K562 (cell line): ENCODE data around the gene ADAT3. TPM values are rescaled to one million over a fixed set of nuclear protein-coding genes. Genes with fewer than 3 reads are reported as not detected.

Experiments used
- ATAC-seq: fragments of 200-7000 bp; cut with Tn5 transposase; 3 replicates; pipeline ENCODE4 v1.9.1; 2020; ENCODE audit warnings: moderate library complexity
- BruUV-seq: library from RNA; stranded (reverse); fragments of 400-500 nt; replicated peaks from 2 replicates; lab custom pipeline; 2021; lab: Mats Ljungman, UMichigan
- CTCF ChIA-PET: fragments of 300-600 bp; formaldehyde crosslinking; extraction: SDS; loops from one replicate; lab custom pipeline; 2021; ENCODE audit warnings: low intra/inter-chr PET ratio; lab: Yijun Ruan, JAX
- POLR2A ChIA-PET: fragments of 300-600, 350-650 bp; sonication (Branson Sonifier 250); formaldehyde crosslinking; extraction: SDS; loops from one replicate; lab custom pipeline; 2021; ENCODE audit warnings: antibody characterized with exemption, inconsistent platforms; lab: Yijun Ruan, JAX
- DNase-seq, 4 experiments: peaks; one replicate each; pipeline versions ENCODE4 v3.0.0 to v3.0.0-alpha.2; 2011 to 2018; ENCODE audit warnings: low spot score in 3 of 4, mixed read lengths in 3 of 4; ENCODE audit errors: extremely low read depth in 1 of 4
- FAIRE-seq: peaks from 2 replicates; lab custom pipeline; 2011; peaks lifted over from hg19 to GRCh38; lab: Jason Lieb, UNC
- H2AFZ ChIP-seq: 2 replicates; pipeline ENCODE4 v1.6.0; 2011; ENCODE audit warnings: low read depth, low read length, control low read depth, inconsistent platforms
- H3K27ac ChIP-seq: fragments of 200-600 bp; 3 replicates; pipeline ENCODE4 v1.8.0; 2011; ENCODE audit warnings: low read depth, mild to moderate bottlenecking, control low read depth, inconsistent platforms, low read length, moderate library complexity, mixed read lengths; ENCODE audit errors: extremely low read depth
- H3K27me3 ChIP-seq, 2 experiments: fragments of 300-600 bp in 1 of 2; 2 replicates in 1 of 2; 3 replicates in 1 of 2; pipeline versions ENCODE4 v1.6.0 to v1.8.0; 2011; ENCODE audit warnings: inconsistent platforms in 2 of 2, low read length in 2 of 2, mild to moderate bottlenecking in 1 of 2, mixed read lengths in 1 of 2, moderate library complexity in 1 of 2; ENCODE audit not compliant: control insufficient read depth in 2 of 2, insufficient read depth in 2 of 2
- H3K36me3 ChIP-seq: fragments of 300-600 bp; 3 replicates; pipeline ENCODE4 v1.8.0; 2011; ENCODE audit warnings: mild to moderate bottlenecking, low read length, inconsistent platforms; ENCODE audit not compliant: control insufficient read depth, insufficient read depth
- H3K4me1 ChIP-seq, 2 experiments: fragments of 200-600 bp in 1 of 2; replicated peaks in 1 of 2; 2 replicates in 1 of 2; 3 replicates in 1 of 2; pipeline versions ENCODE4 v1.5.1 to v1.8.0; 2011; ENCODE audit warnings: inconsistent platforms in 2 of 2, low read length in 2 of 2, mild to moderate bottlenecking in 1 of 2, mixed read lengths in 1 of 2, moderate library complexity in 1 of 2; ENCODE audit not compliant: control insufficient read depth in 2 of 2, insufficient read depth in 2 of 2
- H3K4me2 ChIP-seq: 2 replicates; pipeline ENCODE4 v1.6.1; 2011; ENCODE audit warnings: low read length, control low read depth, inconsistent platforms, mixed read lengths; ENCODE audit not compliant: insufficient read depth
- H3K4me3 ChIP-seq: fragments of 200-600 bp; sonication (generic), shearing (Covaris generic); 2 replicates; pipeline ENCODE4 v1.5.1; 2016; ENCODE audit warnings: control low read depth, inconsistent platforms
- H3K79me2 ChIP-seq: fragments of 200-600 bp; 3 replicates; pipeline ENCODE4 v1.8.0; 2011; ENCODE audit warnings: low read length, inconsistent platforms; ENCODE audit not compliant: control insufficient read depth, insufficient read depth
- H3K9ac ChIP-seq, 2 experiments: 2 replicates each; pipeline versions ENCODE4 v1.6.0 to v1.6.1; 2011; ENCODE audit warnings: low read depth in 2 of 2, low read length in 2 of 2, control low read depth in 1 of 2, inconsistent platforms in 1 of 2, mild to moderate bottlenecking in 1 of 2, mixed read lengths in 1 of 2; ENCODE audit not compliant: insufficient read depth in 1 of 2
- H3K9me1 ChIP-seq: one replicate; pipeline ENCODE4 v1.6.0; 2011; ENCODE audit warnings: inconsistent platforms, mild to moderate bottlenecking, low read length, moderate library complexity; ENCODE audit not compliant: control insufficient read depth, insufficient read depth
- H3K9me3 ChIP-seq: replicated peaks from 2 replicates; pipeline ENCODE4 v1.5.1; 2011; ENCODE audit warnings: low read depth, low read length, inconsistent platforms; ENCODE audit not compliant: control insufficient read depth, insufficient read depth
- H4K20me1 ChIP-seq: replicated peaks from 2 replicates; pipeline ENCODE4 v1.6.1; 2011; ENCODE audit warnings: low read length, inconsistent platforms, mixed read lengths; ENCODE audit not compliant: control insufficient read depth, insufficient read depth
- BRCA1 ChIP-seq, 2 experiments: fragments of 450-650 bp in 1 of 2; sonication (generic) in 1 of 2; formaldehyde crosslinking in 1 of 2; IDR thresholded peaks; 2 replicates each; pipeline versions ENCODE4 v1.5.0 to v1.6.1; 2017 to 2020; ENCODE audit warnings: mild to moderate bottlenecking in 1 of 2, missing genetic modification reagents in 1 of 2
- CREB1 ChIP-seq, 2 experiments: sonication (generic) in 1 of 2; formaldehyde crosslinking in 1 of 2; IDR thresholded peaks; 2 replicates each; pipeline versions ENCODE4 v1.6.1 to v1.8.0; 2012 to 2022; ENCODE audit warnings: inconsistent platforms in 1 of 2, mild to moderate bottlenecking in 1 of 2, missing genetic modification reagents in 1 of 2, moderate library complexity in 1 of 2
- NCOA2 ChIP-seq, 2 experiments: fragments of 450-650 bp; IDR thresholded peaks; 2 replicates each; pipeline ENCODE4 v1.6.1; 2018; ENCODE audit warnings: mild to moderate bottlenecking in 2 of 2, moderate library complexity in 1 of 2; ENCODE audit not compliant: partially characterized antibody in 2 of 2
- SMAD4 ChIP-seq: fragments of 250-450 bp; sonication (Bioruptor Pico); conservative IDR thresholded peaks from 2 replicates; pipeline ENCODE4 v1.8.0; 2021; ENCODE audit warnings: inconsistent platforms, mild to moderate bottlenecking, moderate library complexity
- TCF7L2 ChIP-seq: fragments of 150-350 bp; IDR thresholded peaks from 2 replicates; pipeline ENCODE4 v1.6.1; 2016; ENCODE audit warnings: low read depth, mild to moderate bottlenecking, low read length, moderate library complexity
- WGBS: fragments of 100-300 bp; shearing (Covaris generic); methylation state at CpG from one replicate; pipeline ENCODE4 v1.1.6; 2016; ENCODE audit warnings: low coverage, mixed read lengths; ENCODE audit not compliant: insufficient coverage; ENCODE audit errors: missing lambda C conversion rate; 5-methylcytosine and 5-hydroxymethylcytosine counted together
- in situ Hi-C: fragments of 300-500 bp; cut with MboI; formaldehyde crosslinking; loops from 4 replicates; pipeline ENCODE4 v1.15.0; 2018; ENCODE audit warnings: inconsistent platforms, mixed read lengths
- intact Hi-C: fragments of 100-400 bp; cut with micrococcal nuclease; formaldehyde crosslinking; loops from 2 replicates; pipeline ENCODE4 v1.14.2; 2022
- polyA plus RNA-seq, 8 experiments: library from polyadenylated mRNA; depleted of rRNA in 4 of 8; stranded (reverse) in 5 of 8; unstranded in 3 of 8; fragments of >200 nt; fragmentation: Nextera tagmentation in 2 of 8; fragmentation: Illumina TruSeq in 1 of 8; extraction: Ambion mirVana in 2 of 8; extraction: Trizol in 1 of 8; gene quantifications; 2 replicates each; pipeline versions ENCODE4 v1.2.1 to v1.2.3, GENCODE V29; 2011 to 2014; ENCODE audit warnings: inconsistent platforms in 1 of 8, missing spikeins in 1 of 8
- total RNA-seq, 7 experiments: library from RNA; depleted of rRNA in 6 of 7; stranded (reverse); fragments of >200 nt in 6 of 7; fragmentation: Illumina TruSeq in 2 of 7; extraction: Trizol in 2 of 7; gene quantifications; 2 replicates each; pipeline versions ENCODE4 v1.2.1 to v1.2.3, GENCODE V29; 2011 to 2021; ENCODE audit warnings: low replicate concordance in 1 of 7
- TF ChIP-seq, protein P1 (sequence below), 2 experiments: fragments of 450-650 bp; IDR thresholded peaks; 2 replicates each; pipeline ENCODE4 v1.6.1; 2018; ENCODE audit warnings: mild to moderate bottlenecking in 2 of 2, low read depth in 1 of 2; ENCODE audit not compliant: partially characterized antibody in 2 of 2
- TF ChIP-seq, protein P2 (sequence below): fragments of 450-650 bp; IDR thresholded peaks from 2 replicates; pipeline ENCODE4 v1.6.1; 2017; ENCODE audit warnings: antibody characterized with exemption, mild to moderate bottlenecking

Gene ADAT3
- total and polyA plus RNA-seq, 9 of the 15 experiments (the other 6 are each of a cell fraction or from before 2014, with no cell fraction given), result 0.67 to 15.6 (median 7.8) TPM; not detected in 4

DNA sequence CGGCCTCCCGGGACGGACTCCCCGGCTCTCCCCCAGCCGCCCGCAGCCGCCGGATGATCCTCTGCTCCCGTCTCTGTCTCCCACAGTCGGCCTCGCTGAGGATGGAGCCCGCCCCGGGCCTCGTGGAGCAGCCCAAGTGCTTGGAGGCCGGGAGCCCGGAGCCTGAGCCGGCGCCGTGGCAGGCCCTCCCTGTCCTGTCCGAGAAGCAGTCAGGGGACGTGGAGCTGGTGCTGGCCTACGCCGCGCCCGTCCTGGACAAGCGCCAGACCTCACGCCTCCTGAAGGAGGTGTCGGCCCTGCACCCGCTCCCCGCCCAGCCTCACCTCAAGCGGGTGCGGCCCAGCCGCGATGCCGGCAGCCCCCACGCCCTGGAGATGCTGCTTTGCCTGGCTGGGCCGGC, 6.8 kb downstream of the ADAT3 start:
- no peak overlapping the region for H3K27ac ChIP-seq
- TF ChIP-seq SMAD4 (CRISPR knock-in tag), result no peak
- TF ChIP-seq, protein P1, sequence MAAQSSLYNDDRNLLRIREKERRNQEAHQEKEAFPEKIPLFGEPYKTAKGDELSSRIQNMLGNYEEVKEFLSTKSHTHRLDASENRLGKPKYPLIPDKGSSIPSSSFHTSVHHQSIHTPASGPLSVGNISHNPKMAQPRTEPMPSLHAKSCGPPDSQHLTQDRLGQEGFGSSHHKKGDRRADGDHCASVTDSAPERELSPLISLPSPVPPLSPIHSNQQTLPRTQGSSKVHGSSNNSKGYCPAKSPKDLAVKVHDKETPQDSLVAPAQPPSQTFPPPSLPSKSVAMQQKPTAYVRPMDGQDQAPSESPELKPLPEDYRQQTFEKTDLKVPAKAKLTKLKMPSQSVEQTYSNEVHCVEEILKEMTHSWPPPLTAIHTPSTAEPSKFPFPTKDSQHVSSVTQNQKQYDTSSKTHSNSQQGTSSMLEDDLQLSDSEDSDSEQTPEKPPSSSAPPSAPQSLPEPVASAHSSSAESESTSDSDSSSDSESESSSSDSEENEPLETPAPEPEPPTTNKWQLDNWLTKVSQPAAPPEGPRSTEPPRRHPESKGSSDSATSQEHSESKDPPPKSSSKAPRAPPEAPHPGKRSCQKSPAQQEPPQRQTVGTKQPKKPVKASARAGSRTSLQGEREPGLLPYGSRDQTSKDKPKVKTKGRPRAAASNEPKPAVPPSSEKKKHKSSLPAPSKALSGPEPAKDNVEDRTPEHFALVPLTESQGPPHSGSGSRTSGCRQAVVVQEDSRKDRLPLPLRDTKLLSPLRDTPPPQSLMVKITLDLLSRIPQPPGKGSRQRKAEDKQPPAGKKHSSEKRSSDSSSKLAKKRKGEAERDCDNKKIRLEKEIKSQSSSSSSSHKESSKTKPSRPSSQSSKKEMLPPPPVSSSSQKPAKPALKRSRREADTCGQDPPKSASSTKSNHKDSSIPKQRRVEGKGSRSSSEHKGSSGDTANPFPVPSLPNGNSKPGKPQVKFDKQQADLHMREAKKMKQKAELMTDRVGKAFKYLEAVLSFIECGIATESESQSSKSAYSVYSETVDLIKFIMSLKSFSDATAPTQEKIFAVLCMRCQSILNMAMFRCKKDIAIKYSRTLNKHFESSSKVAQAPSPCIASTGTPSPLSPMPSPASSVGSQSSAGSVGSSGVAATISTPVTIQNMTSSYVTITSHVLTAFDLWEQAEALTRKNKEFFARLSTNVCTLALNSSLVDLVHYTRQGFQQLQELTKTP (IDR thresholded peaks at IDR 0.05; ENCODE audit: low read depth in 1 of 2, partially characterized antibody in 2 of 2), result no peak
- TF ChIP-seq, protein P2, sequence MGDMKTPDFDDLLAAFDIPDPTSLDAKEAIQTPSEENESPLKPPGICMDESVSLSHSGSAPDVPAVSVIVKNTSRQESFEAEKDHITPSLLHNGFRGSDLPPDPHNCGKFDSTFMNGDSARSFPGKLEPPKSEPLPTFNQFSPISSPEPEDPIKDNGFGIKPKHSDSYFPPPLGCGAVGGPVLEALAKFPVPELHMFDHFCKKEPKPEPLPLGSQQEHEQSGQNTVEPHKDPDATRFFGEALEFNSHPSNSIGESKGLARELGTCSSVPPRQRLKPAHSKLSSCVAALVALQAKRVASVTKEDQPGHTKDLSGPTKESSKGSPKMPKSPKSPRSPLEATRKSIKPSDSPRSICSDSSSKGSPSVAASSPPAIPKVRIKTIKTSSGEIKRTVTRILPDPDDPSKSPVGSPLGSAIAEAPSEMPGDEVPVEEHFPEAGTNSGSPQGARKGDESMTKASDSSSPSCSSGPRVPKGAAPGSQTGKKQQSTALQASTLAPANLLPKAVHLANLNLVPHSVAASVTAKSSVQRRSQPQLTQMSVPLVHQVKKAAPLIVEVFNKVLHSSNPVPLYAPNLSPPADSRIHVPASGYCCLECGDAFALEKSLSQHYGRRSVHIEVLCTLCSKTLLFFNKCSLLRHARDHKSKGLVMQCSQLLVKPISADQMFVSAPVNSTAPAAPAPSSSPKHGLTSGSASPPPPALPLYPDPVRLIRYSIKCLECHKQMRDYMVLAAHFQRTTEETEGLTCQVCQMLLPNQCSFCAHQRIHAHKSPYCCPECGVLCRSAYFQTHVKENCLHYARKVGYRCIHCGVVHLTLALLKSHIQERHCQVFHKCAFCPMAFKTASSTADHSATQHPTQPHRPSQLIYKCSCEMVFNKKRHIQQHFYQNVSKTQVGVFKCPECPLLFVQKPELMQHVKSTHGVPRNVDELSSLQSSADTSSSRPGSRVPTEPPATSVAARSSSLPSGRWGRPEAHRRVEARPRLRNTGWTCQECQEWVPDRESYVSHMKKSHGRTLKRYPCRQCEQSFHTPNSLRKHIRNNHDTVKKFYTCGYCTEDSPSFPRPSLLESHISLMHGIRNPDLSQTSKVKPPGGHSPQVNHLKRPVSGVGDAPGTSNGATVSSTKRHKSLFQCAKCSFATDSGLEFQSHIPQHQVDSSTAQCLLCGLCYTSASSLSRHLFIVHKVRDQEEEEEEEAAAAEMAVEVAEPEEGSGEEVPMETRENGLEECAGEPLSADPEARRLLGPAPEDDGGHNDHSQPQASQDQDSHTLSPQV, result no peak
- no peak for TF ChIP-seq NCOA2 (IDR thresholded peaks at IDR 0.05; ENCODE audit: partially characterized antibody in 2 of 2)
- TF ChIP-seq TCF7L2, result no peak
- no peak for TF ChIP-seq BRCA1 (IDR thresholded peaks at IDR 0.05)
- no peak for TF ChIP-seq BRCA1 (CRISPR knock-in tag; IDR thresholded peaks at IDR 0.05)
- TF ChIP-seq CREB1 (IDR thresholded peaks at IDR 0.05), result no peak
- TF ChIP-seq CREB1 (CRISPR knock-in tag; IDR thresholded peaks at IDR 0.05), result no peak
- no TSS peak for BruUV-seq
- WGBS, result 94% methylated on average over 7 of the region's 37 CpGs
- H2AFZ ChIP-seq, result no peak overlapping the region
- no peak overlapping the region for H3K9ac ChIP-seq
- no peak overlapping the region for H3K4me3 ChIP-seq
- ChIA-PET POLR2A (interaction anchor here (1.1 to 1.4 kb wide), 2 partner anchors 8 to 14 kb away, joined by 3 read pairs; no protein-coding TSS in a partner anchor), CTCF (no interaction called here)
- H3K36me3 ChIP-seq, result peaks cover 52% of the 10 kb centered on the region; the same call in 1 of the 3 replicates
- DNase-seq (no peak), ATAC-seq (no peak), FAIRE-seq (no peak)
- H3K27me3 ChIP-seq, result no peaks in the 10 kb centered on the region
- in situ Hi-C loops, result no loop called here
- peaks cover 3 to 60% of the 10 kb centered on the region in 2 experiments; a peak in 4 of 5 replicates for H3K4me1 ChIP-seq
- H4K20me1 ChIP-seq, result no peaks in the 10 kb centered on the region; the same call in 1 of the 2 replicates
- intact Hi-C loops, result no loop called here
- H3K9me3 ChIP-seq, result no peaks in the 10 kb centered on the region; the same call in 1 of the 2 replicates
- H3K4me2 ChIP-seq, result no peak overlapping the region
- peaks cover 70% of the 10 kb centered on the region for H3K79me2 ChIP-seq
- no peaks in the 10 kb centered on the region for H3K9me1 ChIP-seq
